A549 (cell line): ENCODE measurements around the gene MAML3. TPM values are rescaled to one million over a fixed set of nuclear protein-coding genes. Genes with fewer than 3 reads are reported as not detected.
A peak's percentile ranks its signal among the peaks of the same experiment; 100 is the strongest.

Source experiments
- ATAC-seq, 2 experiments: fragments of 200-7000 bp in 1 of 2; fragments of >200 bp in 1 of 2; cut with Nextera tagmentation in 1 of 2; cut with Tn5 transposase in 1 of 2; 3 replicates each; pipeline versions ENCODE4 v1.8.0 to v1.9.1; 2018 to 2020; ENCODE audit warnings: mild to moderate bottlenecking in 1 of 2, moderate library complexity in 1 of 2
- CTCF ChIA-PET: fragments of 300-600 bp; sonication (Branson Sonifier 250); formaldehyde crosslinking; extraction: SDS; loops from one replicate; lab custom pipeline; 2021; ENCODE audit warnings: antibody characterized with exemption, inconsistent platforms; lab: Yijun Ruan, JAX
- POLR2A ChIA-PET: fragments of 350-600 bp; formaldehyde crosslinking; extraction: SDS; loops from one replicate; lab custom pipeline; 2021; ENCODE audit warnings: antibody characterized with exemption, inconsistent platforms; lab: Yijun Ruan, JAX
- DNase-seq, 2 experiments: peaks; one replicate each; pipeline versions ENCODE4 v3.0.0 to v3.0.0-alpha.2; 2011 to 2016; ENCODE audit warnings: low read depth in 1 of 2, low spot score in 1 of 2
- FAIRE-seq: peaks from 2 replicates; lab custom pipeline; 2011; peaks lifted over from hg19 to GRCh38; lab: Jason Lieb, UNC
- H3K27ac ChIP-seq, 2 experiments: fragments of >200 bp; sonication (Bioruptor Twin); formaldehyde crosslinking; 3 replicates each; pipeline ENCODE4 v1.5.1; 2016 to 2017
- H3K4me1 ChIP-seq: fragments of >200 bp; sonication (Bioruptor Twin); formaldehyde crosslinking; 3 replicates; pipeline ENCODE4 v1.6.1; 2016
- H3K4me2 ChIP-seq: fragments of >200 bp; sonication (Bioruptor Twin); formaldehyde crosslinking; 3 replicates; pipeline ENCODE4 v1.6.1; 2016
- H3K4me3 ChIP-seq: fragments of >200 bp; sonication (Bioruptor Twin); formaldehyde crosslinking; 3 replicates; pipeline ENCODE4 v1.5.1; 2016
- H3K9me3 ChIP-seq: fragments of >200 bp; sonication (Bioruptor Twin); formaldehyde crosslinking; 3 replicates; pipeline ENCODE4 v1.6.1; 2016
- BHLHE40 ChIP-seq: IDR thresholded peaks from 2 replicates; pipeline ENCODE4 v1.6.1; 2012; ENCODE audit warnings: low read depth, low read length, inconsistent platforms
- CEBPB ChIP-seq, 2 experiments: fragments of >200 bp in 1 of 2; sonication (Bioruptor Twin) in 1 of 2; formaldehyde crosslinking in 1 of 2; IDR thresholded peaks; 2 replicates each; pipeline ENCODE4 v1.6.1; 2012 to 2016
- CHD4 ChIP-seq: fragments of 200-600 bp; sonication (generic); IDR thresholded peaks from 2 replicates; pipeline ENCODE4 v1.6.1; 2016; ENCODE audit warnings: antibody characterized with exemption, mild to moderate bottlenecking, borderline replicate concordance
- EHF ChIP-seq: fragments of 250-450 bp; sonication (Bioruptor Pico); IDR thresholded peaks from 2 replicates; pipeline ENCODE4 v1.5.0; 2020; ENCODE audit warnings: mild to moderate bottlenecking
- HDAC2 ChIP-seq: fragments of 200-600 bp; sonication (generic); IDR thresholded peaks from 2 replicates; pipeline ENCODE4 v1.6.1; 2016
- JUN ChIP-seq, 2 experiments: fragments of >200 bp; sonication (Bioruptor Twin); formaldehyde crosslinking; IDR thresholded peaks; 2 replicates in 1 of 2; 3 replicates in 1 of 2; pipeline ENCODE4 v1.6.1; 2016 to 2017
- MAFK ChIP-seq: fragments of 450-650 bp; IDR thresholded peaks from 2 replicates; pipeline ENCODE4 v1.6.1; 2014; ENCODE audit not compliant: partially characterized antibody
- RAD21 ChIP-seq, 2 experiments: fragments of >200 bp in 1 of 2; sonication (Bioruptor Twin) in 1 of 2; formaldehyde crosslinking in 1 of 2; IDR thresholded peaks in 1 of 2; conservative IDR thresholded peaks in 1 of 2; 2 replicates in 1 of 2; 3 replicates in 1 of 2; pipeline ENCODE4 v1.6.1; 2012 to 2018; ENCODE audit warnings: inconsistent platforms in 1 of 2
- SMC3 ChIP-seq: fragments of >200 bp; sonication (Bioruptor Twin); formaldehyde crosslinking; IDR thresholded peaks from 3 replicates; pipeline ENCODE4 v1.6.1; 2018; ENCODE audit warnings: inconsistent platforms
- TP53 ChIP-seq: fragments of 250-450 bp; sonication (Bioruptor Pico); IDR thresholded peaks from 2 replicates; pipeline ENCODE4 v1.5.0; 2021; ENCODE audit warnings: mild to moderate bottlenecking, moderate library complexity
- WGBS: methylation state at CpG from one replicate; pipeline ENCODE4 v1.1.6; 2017; ENCODE audit errors: missing lambda C conversion rate; 5-methylcytosine and 5-hydroxymethylcytosine counted together
- polyA plus RNA-seq, 4 experiments: library from polyadenylated mRNA; depleted of rRNA in 3 of 4; stranded (reverse); fragments of >200 nt; fragmentation: RNase III in 1 of 4; extraction: RNeasy Plus Mini Kit Qiagen cat#74134 plus additional on column Dnase treatment in 1 of 4; gene quantifications; 2 replicates in 3 of 4; 3 replicates in 1 of 4; pipeline ENCODE4 v1.2.3, GENCODE V29; 2011 to 2017
- TF ChIP-seq, protein P1 (sequence below): fragments of >200 bp; sonication (Bioruptor Twin); formaldehyde crosslinking; IDR thresholded peaks from 3 replicates; pipeline ENCODE4 v1.5.1; 2016
- TF ChIP-seq, protein P2 (sequence below): fragments of 150-350 bp; IDR thresholded peaks from 2 replicates; pipeline ENCODE4 v1.6.1; 2014; ENCODE audit warnings: low read depth, mild to moderate bottlenecking, low read length
- TF ChIP-seq, protein P3 (sequence below): fragments of 250-450 bp; sonication (Bioruptor Pico); IDR thresholded peaks from 2 replicates; pipeline ENCODE4 v1.5.0; 2021; ENCODE audit warnings: mild to moderate bottlenecking, moderate library complexity, borderline replicate concordance

Gene MAML3
- polyA plus RNA-seq, 2 of the 4 experiments (the other 2 are of a cell fraction): 9.0 to 22.2 TPM

DNA sequence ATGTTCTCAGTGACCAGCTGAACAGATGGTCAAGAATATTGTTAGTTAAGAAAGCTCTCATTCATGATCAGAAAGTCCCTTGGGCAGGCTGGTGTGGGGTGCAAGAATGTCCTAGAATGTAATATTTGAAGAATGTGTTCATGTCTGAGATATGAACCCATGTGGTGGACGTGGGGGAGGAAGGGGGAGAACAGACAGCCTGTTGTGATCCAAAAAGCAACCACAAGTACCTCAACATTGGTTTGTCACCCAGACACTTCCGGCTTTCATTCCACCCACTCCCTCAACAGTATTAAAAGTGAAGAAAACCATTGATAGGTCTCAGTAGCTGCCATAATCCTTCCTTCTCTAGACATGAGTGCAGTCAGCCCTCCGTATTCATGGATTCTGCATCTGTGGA, 82.2 kb downstream of the MAML3 start:
- Histone ChIP-seq H3K4me1 (peaks cover 56% of the 10 kb centered on the region), H3K4me2 (peak overlapping the region; percentile 77; the same call in 2 of the 3 replicates), H3K27ac (peak overlapping the region; percentile 79 to 83), H3K9me3 (no peaks in the 10 kb centered on the region), H3K4me3 (no peak overlapping the region)
- DNase-seq: no peak
- ChIA-PET POLR2A (interaction anchor here (1.8 kb wide), 1 partner anchor 24 kb away, joined by 4 read pairs; no protein-coding TSS in a partner anchor), CTCF (no interaction called here)
- peak in 1 of 2 experiments; percentile 28; a peak in 2 of 6 replicates for ATAC-seq
- WGBS: 57% methylated on average over 3 of the region's 3 CpGs
- FAIRE-seq: no peak
- TF ChIP-seq EHF (CRISPR knock-in tag) (no peak), BHLHE40 (no peak), CEBPB (IDR thresholded peaks at IDR 0.05) (no peak), RAD21 (conservative IDR thresholded peaks at IDR 0.05 in 1 of 2, IDR thresholded peaks at IDR 0.05 in 1 of 2) (no peak), TP53 (CRISPR knock-in tag) (no peak), JUN (IDR thresholded peaks at IDR 0.05) (no peak)
- TF ChIP-seq, protein P1, sequence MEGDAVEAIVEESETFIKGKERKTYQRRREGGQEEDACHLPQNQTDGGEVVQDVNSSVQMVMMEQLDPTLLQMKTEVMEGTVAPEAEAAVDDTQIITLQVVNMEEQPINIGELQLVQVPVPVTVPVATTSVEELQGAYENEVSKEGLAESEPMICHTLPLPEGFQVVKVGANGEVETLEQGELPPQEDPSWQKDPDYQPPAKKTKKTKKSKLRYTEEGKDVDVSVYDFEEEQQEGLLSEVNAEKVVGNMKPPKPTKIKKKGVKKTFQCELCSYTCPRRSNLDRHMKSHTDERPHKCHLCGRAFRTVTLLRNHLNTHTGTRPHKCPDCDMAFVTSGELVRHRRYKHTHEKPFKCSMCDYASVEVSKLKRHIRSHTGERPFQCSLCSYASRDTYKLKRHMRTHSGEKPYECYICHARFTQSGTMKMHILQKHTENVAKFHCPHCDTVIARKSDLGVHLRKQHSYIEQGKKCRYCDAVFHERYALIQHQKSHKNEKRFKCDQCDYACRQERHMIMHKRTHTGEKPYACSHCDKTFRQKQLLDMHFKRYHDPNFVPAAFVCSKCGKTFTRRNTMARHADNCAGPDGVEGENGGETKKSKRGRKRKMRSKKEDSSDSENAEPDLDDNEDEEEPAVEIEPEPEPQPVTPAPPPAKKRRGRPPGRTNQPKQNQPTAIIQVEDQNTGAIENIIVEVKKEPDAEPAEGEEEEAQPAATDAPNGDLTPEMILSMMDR: no peak

DNA sequence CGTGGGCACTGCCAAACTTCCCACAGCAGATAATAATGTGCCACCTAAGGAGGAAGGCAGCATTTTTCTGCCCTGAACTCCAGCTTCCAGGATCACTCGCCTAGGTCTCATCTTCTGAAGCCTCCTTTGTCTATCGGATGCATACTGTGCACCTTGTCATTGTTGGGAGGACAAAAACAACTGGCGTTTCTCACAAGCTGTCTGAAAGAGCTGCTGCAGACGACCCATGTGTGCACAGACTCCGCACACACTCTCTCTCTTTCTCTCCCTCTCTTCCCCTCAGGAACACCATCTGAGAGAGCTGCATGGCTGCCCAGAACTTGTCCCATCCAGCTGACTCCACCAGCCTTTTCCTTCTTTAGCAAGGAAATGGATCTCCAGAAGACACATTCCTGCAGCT, 83.0 kb downstream of the MAML3 start:
- 76% methylated on average over 6 of the region's 6 CpGs for whole genome bisulfite sequencing
- peak overlapping the region; percentile 77; the same call in 2 of the 3 replicates for H3K4me2 ChIP-seq
- FAIRE-seq (no peak), DNase-seq (no peak), ATAC-seq (peak in 1 of 2 experiments; percentile 41; a peak in 3 of 6 replicates)
- TF ChIP-seq SMC3 (no peak), JUN (IDR thresholded peaks at IDR 0.05) (no peak), CEBPB (IDR thresholded peaks at IDR 0.05) (no peak), HDAC2 (no peak), CHD4 (no peak)
- TF ChIP-seq, protein P2, sequence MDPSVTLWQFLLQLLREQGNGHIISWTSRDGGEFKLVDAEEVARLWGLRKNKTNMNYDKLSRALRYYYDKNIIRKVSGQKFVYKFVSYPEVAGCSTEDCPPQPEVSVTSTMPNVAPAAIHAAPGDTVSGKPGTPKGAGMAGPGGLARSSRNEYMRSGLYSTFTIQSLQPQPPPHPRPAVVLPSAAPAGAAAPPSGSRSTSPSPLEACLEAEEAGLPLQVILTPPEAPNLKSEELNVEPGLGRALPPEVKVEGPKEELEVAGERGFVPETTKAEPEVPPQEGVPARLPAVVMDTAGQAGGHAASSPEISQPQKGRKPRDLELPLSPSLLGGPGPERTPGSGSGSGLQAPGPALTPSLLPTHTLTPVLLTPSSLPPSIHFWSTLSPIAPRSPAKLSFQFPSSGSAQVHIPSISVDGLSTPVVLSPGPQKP: no peak
- ChIA-PET CTCF (interaction anchor here (0.7 to 1.4 kb wide), 5 partner anchors 8 to 125 kb away, joined by 3 to 5 read pairs (median 3); no protein-coding TSS in a partner anchor), POLR2A (interaction anchor here (1.8 kb wide), 1 partner anchor 25 kb away, joined by 4 read pairs; no protein-coding TSS in a partner anchor)
- H3K4me1 ChIP-seq: peaks cover 60% of the 10 kb centered on the region
- H3K27ac ChIP-seq: peak overlapping the region; percentile 79 to 83
- no peak overlapping the region for H3K4me3 ChIP-seq
- H3K9me3 ChIP-seq: no peaks in the 10 kb centered on the region

DNA sequence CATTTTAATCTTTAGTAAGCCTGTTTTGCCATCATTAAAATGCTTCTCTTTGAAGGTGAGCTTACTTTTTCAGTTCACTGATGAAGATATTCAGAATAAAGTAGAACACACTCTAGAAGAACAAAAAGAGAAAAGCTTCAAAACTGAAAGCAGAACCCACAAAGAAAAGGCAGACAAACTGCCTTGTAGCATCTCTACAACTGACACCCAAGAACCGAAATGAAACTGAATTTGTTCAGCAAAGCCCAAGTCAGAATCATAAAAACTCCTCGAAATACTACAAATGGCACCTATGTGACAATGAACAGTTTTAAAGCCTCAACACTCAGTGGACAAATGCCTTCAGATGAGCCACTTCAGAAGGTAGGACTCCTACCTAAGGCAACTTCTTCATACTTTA, 83.6 kb downstream of the MAML3 start:
- no peak for DNase-seq
- Histone ChIP-seq H3K4me1 (peaks cover 66% of the 10 kb centered on the region), H3K4me2 (peak overlapping the region; percentile 77), H3K9me3 (no peaks in the 10 kb centered on the region), H3K27ac (peak overlapping the region; percentile 79 to 83), H3K4me3 (no peak overlapping the region)
- ChIA-PET POLR2A (interaction anchor here (1.8 kb wide), 1 partner anchor 26 kb away, joined by 4 read pairs; no protein-coding TSS in a partner anchor), CTCF (interaction anchor here (0.8 to 1.4 kb wide), 5 partner anchors 8 to 33 kb away, joined by 3 to 5 read pairs (median 3); no protein-coding TSS in a partner anchor)
- WGBS: 86% methylated on average over 2 of the region's 2 CpGs
- FAIRE-seq: no peak
- no peak for ATAC-seq
- TF ChIP-seq, protein P3, sequence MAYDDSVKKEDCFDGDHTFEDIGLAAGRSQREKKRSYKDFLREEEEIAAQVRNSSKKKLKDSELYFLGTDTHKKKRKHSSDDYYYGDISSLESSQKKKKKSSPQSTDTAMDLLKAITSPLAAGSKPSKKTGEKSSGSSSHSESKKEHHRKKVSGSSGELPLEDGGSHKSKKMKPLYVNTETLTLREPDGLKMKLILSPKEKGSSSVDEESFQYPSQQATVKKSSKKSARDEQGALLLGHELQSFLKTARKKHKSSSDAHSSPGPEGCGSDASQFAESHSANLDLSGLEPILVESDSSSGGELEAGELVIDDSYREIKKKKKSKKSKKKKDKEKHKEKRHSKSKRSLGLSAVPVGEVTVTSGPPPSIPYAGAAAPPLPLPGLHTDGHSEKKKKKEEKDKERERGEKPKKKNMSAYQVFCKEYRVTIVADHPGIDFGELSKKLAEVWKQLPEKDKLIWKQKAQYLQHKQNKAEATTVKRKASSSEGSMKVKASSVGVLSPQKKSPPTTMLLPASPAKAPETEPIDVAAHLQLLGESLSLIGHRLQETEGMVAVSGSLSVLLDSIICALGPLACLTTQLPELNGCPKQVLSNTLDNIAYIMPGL (CRISPR knock-in tag): no peak
- TF ChIP-seq EHF (CRISPR knock-in tag): no peak
- TF ChIP-seq MAFK: no peak
